NCI-H1092 (cell line): ENCODE measurements around the gene RPN2.

Experiments
- DNase-seq: peaks from one replicate; lab custom pipeline; 2025; lab: John Stamatoyannopoulos, UW

RPN2 gene

DNA sequence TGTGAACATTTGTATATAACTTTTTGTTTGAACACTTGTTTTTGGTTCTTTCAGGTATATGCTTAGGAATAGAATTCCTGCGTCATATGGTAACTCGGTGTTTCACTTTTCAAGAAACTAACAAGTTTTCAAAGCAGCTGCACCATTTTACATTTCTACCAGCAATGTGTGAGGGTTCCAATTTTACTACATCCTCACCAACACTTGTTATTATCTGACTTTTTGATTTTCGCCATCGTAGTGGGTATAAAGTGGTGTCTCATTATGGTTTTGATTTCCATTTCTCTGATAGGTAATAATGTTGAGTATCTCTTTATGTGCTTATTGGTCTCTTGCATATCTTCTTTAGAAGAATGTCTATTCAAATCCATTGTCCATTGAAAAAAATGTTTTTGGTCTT, 39.8 kb downstream of the RPN2 start:
- no peak for DNase-seq

DNA sequence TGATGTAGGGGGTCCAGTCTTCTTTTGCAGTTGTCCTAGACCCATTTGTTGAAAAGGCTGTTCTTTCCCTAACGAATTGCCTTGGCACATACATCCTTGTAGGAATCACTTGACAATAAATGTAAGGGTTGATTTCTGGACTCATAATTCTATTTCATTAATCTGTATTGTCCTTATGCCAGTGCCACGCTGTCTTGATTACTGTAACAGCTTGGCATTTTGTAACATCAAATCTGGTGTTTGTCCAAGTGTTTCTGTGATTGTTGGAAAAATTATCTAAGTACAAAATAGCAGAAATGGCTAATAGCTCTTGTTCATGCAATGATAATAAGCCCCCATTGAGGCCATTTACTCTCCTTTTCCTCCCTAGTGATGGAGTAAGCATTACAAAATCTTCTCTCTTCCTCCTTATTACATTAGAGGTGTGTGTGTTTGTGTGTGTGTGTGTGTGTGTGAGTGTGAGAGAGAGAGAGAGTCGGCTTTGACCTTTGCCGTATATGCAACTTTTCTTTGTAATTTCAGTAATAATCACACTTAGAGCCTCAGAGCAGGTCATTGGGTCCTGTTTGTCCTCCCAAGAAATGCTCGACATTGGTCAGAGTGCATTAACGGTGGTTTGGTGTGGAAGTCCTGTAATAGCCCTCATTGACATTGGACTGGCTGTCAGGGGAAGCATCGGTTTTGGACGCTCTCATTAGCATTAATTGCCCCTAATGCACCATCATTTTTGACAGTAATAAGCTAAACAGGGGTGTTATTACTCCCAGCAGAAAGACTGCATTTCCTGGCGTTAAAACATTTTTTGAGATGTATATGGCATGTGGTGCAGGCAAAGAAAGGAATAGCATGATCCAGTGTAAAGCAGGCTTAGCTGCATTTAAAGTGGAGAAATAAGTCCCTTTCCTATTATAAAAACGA, 40.9 kb downstream of the RPN2 start:
- no peak for DNase-seq

GRCh38 chr20:37220731-37221130, 41.6 kb downstream of the RPN2 start:
- no peak for DNase-seq

- no peak for DNase-seq
These were observed 43.0 kb downstream of the RPN2 start for GRCh38 chr20:37222086-37222485.

- no peak for DNase-seq
These were observed 43.9 kb downstream of the RPN2 start for GRCh38 chr20:37223053-37223452.

DNA sequence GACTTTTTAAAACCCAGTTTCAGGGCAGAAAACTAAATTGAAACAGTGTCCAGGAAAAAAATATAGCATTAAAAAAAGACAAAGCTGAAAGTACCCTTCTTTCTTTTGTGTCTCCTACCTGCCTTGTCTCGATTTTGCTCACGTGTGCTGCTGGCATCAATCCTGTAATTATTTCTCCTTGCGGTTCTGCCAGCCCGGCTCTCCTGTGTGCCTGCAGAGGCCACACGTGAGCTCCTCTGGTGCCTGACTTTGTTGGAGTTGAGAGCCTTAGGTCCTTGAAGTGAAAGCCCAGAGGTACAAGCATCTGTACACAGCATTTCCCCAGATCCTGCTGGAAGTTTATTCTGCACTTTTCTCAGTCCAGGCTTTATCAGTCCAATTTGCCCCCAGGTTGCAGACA, 46.0 kb downstream of the RPN2 start:
- no peak for DNase-seq

DNA sequence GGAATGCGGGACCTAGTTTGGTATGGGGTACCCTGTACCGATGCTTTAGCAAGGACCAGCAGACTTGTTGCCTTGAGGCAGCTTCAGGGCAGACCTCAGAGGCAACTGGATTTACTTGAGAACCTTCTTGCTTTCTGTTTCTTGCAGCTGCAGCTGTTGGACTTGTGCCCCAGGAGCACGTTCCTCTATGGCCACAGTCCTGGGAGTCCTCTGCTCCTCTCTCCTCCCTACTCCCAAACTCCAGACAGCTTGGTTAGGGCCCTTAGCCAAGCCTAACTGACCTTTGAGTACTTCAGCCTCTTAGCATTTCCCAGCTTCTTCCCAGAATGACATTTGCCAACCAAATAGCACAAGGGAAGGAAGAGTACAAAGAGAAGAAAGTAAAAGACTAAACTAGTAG, 47.8 kb downstream of the RPN2 start:
- DNase-seq: no peak

DNA sequence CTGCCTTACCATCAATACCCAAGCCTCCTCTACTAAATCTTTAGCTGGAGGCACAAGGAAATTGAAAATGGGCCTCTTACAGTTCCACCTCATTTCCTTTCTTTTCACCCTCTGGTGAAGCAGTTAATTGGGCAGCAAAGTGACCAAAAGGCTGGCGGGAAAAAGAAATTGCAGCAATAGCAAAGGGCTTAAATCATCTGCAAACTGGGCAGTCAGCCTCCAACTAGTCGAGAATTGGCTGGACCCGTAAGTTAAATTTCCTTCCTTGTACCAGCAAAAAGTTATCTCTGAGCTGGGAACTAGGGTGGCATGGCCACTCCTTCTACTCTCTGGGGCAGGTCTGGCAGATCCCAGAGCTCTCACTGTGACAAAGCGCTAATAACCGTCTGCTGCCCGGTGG, 49.0 kb downstream of the RPN2 start:
- no peak for DNase-seq

DNA sequence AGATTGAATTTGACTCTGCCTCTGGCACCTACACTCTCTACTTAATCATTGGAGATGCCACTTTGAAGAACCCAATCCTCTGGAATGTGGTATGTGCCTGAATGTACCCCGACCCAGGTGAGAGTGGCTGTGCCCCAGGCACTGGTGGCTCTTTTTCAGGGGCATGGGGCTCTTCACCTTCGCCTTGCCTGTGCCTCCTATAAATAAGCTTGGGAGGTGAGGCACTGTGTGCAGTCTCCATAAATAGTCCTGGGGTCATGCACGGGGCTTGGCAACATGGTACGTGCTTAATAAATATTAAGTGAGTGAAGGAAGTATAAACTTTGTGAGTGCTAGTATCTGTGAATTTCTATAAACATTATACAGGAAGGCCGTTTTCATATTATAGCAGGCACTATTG, 49.5 kb downstream of the RPN2 start:
- no peak for DNase-seq

DNA sequence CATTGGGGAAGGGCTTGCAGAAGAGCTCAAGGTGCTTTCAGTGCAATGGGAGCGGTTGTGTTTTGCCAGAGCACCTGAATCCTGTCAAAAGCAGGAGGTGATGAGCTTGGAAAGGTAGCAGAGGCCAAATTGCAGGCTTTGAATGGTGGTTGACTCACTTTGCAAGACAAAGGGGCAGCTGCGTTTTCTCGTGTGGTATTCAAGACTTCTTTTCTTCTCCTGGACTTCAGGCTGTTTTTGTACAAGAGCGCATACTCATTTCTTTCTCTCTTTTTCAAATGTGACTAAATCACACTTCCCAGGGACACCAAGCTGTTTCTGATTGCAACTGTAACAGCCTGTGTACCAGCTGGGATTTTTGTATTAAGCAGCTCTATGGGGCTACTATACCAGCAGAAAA, 50.2 kb downstream of the RPN2 start:
- DNase-seq: no peak

DNA sequence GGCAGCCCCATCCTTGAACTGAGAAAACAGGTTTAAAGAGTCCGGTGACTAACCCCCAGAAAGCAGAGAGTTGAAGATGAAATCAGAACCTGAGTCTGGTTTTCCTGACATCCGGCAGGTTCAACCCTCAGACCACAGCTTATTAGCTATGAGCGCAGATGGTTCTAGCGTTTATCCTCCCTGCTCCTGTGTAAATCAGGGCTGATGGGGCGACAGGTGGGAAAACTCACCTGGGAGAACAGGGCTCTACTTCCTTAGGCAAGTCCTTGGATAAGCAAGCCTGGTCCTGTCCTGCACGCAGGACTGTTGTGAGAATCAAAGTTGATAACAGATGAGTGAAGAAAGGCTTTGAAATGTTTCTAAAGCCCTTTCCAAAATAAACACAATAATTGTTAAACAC, 51.1 kb downstream of the RPN2 start:
- DNase-seq: no peak

GRCh38 chr20:37231947-37232630, 53.0 kb downstream of the RPN2 start:
- peak; percentile 33 for DNase-seq

GRCh38 chr20:37233548-37234253, 54.6 kb downstream of the RPN2 start:
- no peak for DNase-seq

DNA sequence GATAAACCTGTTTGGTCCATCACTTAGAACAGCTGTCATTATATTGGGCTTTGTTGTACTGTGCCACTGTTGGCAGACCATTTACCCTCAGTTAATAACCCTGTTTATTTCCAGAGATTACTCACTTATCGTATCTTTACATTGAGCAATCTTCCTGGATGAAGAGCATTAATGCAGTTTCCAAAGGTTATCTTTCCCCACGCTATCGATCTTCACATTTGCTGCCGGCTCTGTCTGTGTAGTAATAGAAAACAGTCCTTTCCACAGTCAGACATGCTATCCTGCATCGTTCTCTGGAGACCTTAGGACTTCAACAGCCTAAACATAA, 55.1 kb downstream of the RPN2 start:
- no peak for DNase-seq

- no peak for DNase-seq
These were observed 55.9 kb downstream of the RPN2 start for GRCh38 chr20:37235065-37235464.

DNA sequence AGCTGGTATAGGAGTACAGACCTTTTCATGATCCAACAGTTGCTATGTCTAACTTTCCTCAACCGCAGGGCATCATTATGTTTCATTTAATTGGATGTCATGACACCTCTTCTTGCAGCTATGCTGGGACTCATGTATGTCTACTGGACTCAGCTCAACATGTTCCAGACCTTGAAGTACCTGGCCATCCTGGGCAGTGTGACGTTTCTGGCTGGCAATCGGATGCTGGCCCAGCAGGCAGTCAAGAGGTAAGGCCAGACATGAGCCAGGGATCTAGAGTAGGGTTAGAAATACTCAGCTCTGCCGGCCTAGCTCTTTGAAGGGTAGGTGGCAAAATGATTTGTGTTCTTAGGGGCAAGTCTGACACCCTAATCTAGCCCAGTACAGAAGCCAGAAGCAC, 57.3 kb downstream of the RPN2 start:
- no peak for DNase-seq

GRCh38 chr20:37237656-37238055, 58.5 kb downstream of the RPN2 start:
- no peak for DNase-seq

DNA sequence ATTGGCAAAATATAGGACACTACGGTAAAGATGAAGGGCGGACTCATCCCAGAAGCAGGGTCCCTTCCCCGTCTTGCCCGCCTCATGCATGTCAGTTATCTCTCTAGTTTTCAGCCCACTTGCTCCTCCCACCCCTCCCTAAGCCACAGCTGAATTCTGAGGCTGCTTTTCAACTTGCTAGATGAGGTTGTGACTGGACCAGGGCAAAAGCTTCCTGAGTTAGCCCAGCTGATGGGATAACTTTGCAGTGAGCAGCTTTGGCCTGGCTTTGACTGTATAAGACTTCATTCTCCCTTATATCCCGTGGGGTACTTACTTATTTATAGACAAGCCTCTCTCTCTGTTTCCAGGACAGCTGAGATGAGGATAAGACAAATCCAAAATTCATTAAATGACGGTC, 59.3 kb downstream of the RPN2 start:
- DNase-seq: no peak

GRCh38 chr20:37238935-37239451, 59.9 kb downstream of the RPN2 start:
- no peak for DNase-seq

GRCh38 chr20:37240337-37241067, 61.4 kb downstream of the RPN2 start:
- no peak for DNase-seq

- DNase-seq: no peak
These were observed 63.4 kb downstream of the RPN2 start for GRCh38 chr20:37242503-37242902.
